ENCODE measurements around the gene PLS3. TPM values are rescaled to one million over a fixed set of nuclear protein-coding genes. Genes with fewer than 3 reads are reported as not detected.
A peak's percentile ranks its signal among the peaks of the same experiment; 100 is the strongest.
"Not testable (repeated sequence)": the region's sequence is repeated elsewhere in the genome, so short reads cannot be mapped to it uniquely, and the experiment has no call there.

Gene PLS3, protein sequence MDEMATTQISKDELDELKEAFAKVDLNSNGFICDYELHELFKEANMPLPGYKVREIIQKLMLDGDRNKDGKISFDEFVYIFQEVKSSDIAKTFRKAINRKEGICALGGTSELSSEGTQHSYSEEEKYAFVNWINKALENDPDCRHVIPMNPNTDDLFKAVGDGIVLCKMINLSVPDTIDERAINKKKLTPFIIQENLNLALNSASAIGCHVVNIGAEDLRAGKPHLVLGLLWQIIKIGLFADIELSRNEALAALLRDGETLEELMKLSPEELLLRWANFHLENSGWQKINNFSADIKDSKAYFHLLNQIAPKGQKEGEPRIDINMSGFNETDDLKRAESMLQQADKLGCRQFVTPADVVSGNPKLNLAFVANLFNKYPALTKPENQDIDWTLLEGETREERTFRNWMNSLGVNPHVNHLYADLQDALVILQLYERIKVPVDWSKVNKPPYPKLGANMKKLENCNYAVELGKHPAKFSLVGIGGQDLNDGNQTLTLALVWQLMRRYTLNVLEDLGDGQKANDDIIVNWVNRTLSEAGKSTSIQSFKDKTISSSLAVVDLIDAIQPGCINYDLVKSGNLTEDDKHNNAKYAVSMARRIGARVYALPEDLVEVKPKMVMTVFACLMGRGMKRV
- total RNA-seq: 133 TPM

- peak; percentile 88 for DNase-seq
These were observed at the start of gene PLS3 for GRCh38 chrX:115560978-115561604. TSS of gene PLS3 (plus strand) at chrX:115561174. CDS start at chrX:115610251, 49,077 bp downstream.

DNA sequence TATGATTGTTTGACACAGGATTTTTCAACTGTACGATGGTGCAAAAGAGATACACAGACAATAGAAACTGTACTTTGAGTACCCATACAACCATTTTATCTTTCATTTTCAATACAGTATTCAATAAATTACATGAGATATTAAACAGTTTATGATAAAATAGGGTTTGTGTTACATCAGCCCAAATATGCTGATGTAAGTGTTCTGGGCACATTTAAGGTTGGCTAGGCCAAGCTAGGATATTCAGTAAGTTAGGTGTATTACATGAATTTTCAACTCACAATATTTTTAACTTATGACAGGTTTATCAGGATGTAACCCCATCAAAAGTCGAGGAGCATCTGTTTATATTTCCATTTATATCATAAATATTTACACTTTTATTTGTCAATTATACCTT, 42.9 kb upstream of the PLS3 start:
- DNase-seq: no peak

GRCh38 chrX:115521741-115522140, 39.2 kb upstream of the PLS3 start:
- no peak for DNase-seq

DNA sequence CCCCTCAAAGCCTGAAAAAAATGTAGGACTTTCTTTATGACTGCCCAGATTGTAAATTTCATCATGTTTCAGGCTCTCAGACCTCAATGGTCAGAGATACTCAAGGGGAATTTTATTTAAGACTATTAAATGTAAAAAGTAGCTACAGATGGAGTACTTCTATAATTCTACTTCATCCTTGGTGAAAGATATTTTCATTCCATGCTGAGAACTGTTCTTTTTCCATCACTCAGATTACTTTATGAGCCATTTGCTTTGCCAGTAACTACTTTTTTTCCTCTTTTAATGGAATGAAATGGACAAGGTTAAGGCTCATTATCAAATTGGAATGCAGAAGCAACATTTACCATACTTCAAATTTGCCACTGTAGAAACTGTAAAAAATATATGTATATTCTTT, 38.0 kb upstream of the PLS3 start:
- no peak for DNase-seq

- DNase-seq: no peak
These were observed 35.5 kb upstream of the PLS3 start for GRCh38 chrX:115525486-115525885.

DNA sequence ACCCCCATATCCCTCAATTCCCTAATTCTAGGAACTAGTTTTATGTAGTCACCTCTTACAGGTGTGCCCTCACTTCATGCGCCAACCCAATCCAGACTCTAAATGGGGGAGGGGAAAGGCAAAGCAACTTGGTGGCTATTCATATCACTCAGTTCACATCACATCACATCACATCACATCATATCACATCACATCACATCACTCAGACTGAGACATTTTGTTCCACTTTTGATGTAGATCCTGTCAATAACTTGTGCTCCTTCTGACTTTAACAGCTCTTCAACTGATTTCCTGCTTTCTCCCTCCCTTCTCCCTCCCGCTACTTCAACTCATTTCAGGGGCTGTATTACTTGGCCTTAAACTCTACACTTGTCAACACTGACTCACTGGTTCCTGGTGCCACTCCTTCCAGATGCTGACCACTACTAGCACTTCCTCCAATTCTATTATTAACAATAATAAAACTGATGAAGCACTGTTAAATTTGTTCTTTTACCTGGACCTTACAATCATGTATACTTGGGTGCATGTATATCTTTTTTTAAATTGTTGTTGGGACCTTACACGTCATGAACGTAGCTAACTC, 29.1 kb upstream of the PLS3 start:
- no peak for DNase-seq

- peak; percentile 12 for DNase-seq
These were observed 27.5 kb upstream of the PLS3 start for GRCh38 chrX:115533485-115533884.

GRCh38 chrX:115534383-115534782, 26.6 kb upstream of the PLS3 start:
- no peak for DNase-seq

DNA sequence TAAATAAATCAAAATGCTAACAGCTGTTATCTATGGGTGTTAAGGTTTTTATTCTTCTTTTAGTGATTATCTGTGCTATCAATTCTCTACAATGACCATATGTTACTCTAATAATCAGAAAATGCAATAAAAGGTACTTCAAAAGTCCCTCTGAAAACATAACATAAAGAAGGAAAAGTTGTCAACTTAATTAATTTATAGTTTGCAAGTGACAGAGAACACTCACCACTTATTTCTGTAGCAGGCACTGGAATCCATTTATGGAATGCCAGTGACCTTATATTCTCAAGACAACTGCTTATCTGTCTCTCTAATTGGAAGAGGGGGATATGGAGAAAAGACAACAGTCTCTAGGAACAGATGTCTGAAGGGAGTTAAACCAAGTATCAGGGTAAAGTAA, 25.6 kb upstream of the PLS3 start:
- no peak for DNase-seq

DNA sequence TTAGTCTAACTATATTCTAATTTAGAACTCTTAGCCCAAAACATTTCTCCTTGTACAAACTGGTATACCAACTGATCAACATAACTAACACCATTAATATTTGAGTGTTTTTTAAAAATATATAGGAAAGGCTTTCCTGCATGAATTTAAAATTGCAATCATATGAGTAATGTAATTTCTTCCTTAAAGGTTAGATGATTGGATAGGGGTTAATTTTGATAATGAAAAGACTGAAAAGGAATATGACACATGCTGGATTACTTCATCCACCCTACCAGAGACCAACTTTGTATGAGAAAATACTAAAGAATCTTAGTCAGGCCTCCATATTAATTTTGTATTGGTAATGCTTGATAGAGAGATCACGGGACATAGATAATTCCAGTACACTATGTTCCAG, 25.1 kb upstream of the PLS3 start:
- no peak for DNase-seq

- no peak for DNase-seq
These were observed 21.1 kb upstream of the PLS3 start for GRCh38 chrX:115539841-115540240.

DNA sequence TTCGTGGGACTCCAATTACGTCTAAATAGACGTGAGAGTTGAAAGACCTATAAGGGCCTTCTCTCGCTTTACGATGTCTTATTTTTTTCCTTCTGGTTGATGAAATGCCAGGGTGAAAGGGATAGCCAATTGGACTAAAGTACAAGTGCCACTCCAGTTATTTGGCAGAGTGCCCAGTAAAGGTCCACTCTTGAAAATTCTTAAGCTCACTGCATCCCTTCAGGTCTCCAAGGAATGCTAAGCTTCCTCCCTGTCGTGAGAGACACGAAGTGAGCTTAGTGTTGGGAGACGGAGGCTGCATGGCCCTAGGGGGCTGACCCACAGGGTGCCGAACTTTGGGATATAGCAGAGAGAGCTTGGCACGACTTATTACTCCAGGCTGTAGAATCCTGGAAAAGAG, 19.9 kb upstream of the PLS3 start:
- DNase-seq: not testable (repeated sequence)

- DNase-seq: no peak
These were observed 13.5 kb upstream of the PLS3 start for GRCh38 chrX:115547448-115547847.

GRCh38 chrX:115549008-115549407, 12.0 kb upstream of the PLS3 start:
- no peak for DNase-seq

DNA sequence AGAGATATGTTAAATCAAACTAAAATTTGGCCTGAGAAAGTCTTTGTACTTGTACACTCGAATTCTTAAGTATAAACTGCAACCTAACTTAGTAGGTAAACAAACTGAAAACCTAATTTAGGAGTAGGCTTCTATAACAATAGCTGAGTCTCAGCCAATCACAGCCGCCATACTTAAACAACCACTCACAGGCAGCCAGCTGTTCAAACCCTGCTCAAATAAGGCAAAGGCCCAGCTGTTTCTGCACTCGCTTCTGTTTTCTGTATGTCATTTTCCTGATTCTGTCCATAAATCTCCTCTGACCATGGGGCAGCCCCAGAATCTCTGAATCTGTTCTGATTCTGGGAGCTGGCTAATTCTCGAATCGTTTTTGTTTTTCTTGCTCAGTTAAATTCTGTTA, 7.8 kb upstream of the PLS3 start:
- DNase-seq: no peak

GRCh38 chrX:115559672-115560071, 1.3 kb upstream of the PLS3 start:
- DNase-seq: no peak

GRCh38 chrX:115560211-115560977, 580 bp upstream of the PLS3 start:
- no peak for DNase-seq

- peak; percentile 61 for DNase-seq
These were observed 868 bp downstream of the PLS3 start for GRCh38 chrX:115561605-115562479.

GRCh38 chrX:115562480-115562847, 1.5 kb downstream of the PLS3 start:
- peak; percentile 24 for DNase-seq

- DNase-seq: no peak
These were observed 2.7 kb downstream of the PLS3 start for GRCh38 chrX:115563633-115564162.

GRCh38 chrX:115564243-115564642, 3.3 kb downstream of the PLS3 start:
- no peak for DNase-seq

Data from tongue (tissue), 2 donors.